ENCODE data around the gene SSR2.
"Not testable (repeated sequence)": the region's sequence is repeated elsewhere in the genome, so short reads cannot be mapped to it uniquely, and the experiment has no call there.

SSR2 gene

DNA sequence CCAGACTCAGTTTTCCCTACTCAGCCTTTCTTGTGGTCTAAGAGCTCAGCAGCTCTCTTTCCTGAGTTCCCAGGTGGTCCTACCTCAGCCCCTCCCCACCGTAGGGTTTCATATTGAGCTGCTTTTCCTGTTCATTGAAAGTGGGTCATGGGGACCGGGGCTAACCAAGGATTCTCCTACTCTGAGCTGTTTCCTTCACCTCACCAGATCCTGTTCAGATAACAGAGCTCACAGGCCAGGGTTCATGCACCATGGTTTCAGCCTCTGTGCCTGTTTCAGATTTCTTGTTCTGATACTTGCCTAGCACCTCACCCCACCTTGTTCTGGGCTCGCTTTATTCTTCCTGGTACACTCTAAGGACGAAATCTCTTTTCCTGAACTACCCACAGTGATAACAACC is 24.3 kb upstream of the SSR2 start:
- DNase-seq: no peak

DNA sequence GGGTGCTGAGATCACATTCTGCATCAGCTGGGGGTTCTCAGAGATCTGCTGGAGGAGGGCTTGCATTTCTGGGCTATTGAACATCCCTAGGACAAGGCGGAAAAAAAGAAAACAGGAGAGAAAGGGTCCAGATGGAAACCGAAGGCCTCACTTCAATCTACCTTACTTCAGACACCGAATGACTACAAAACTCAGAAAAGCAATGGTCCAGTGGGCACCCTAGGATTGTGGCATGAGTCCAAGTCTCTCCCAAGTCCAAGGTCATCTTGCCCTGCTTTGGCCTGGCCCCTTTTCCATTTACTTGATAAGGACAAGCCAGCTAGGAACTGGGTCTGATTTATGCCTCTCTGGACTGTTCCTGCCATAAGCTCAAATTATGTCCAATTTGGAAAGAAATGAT is 22.1 kb upstream of the SSR2 start:
- DNase-seq: no peak

DNA sequence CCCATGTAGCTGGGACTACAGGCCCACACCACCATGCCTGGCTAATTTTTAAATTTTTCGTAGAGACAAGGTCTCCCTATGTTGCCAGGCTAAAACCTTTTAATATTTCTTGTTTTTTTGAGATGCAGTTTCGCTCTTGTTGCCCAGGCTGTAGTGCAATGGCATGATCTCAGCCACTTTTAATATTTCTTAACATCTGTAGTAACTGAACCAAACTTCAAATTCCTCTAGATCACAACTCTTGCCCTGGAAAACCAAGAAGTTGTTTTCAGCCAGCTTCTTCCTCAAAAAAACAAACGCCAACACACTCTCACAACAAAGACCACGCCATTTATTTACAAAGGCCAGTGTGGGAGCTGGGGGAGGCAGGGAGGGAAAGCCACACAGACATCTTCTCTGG is 14.2 kb upstream of the SSR2 start:
- not testable (repeated sequence) for DNase-seq

DNA sequence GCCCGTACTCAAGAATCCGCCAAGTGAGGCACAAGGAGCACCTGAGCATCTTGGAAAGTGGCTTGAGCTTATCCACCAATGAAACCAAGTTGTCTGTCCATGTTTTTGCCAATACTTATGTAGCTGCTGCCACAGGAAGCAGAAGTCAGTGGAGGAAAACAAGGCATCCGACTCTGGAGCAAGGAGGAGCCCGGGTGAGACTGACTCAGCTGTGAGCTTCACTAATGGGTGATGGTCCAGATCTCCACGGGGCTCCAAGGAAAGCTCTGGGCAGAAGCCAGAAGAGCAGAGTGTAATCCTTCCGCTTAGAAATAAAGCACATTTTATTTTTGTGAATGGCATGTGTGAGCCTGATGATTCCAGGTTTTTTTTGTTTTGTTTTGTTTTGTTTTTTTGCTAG is 12.3 kb upstream of the SSR2 start:
- no peak for DNase-seq

DNA sequence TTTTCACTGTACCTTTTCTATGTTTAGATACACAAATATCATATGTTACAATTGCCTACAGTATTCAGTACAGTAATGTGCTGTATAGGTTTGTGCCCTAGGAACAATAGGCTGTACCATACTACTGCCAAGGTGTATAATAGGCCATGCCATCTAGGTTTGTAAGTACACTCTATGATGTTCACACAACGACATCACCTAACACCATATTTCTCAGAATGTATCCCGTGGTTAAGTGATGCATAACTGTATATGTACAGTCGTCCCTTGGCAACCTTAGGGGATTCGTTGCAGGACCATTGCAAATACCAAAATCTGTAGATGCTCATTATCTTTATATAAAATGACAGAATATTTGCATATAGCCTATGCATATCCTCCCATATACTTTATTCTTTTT is 5.8 kb upstream of the SSR2 start:
- DNase-seq: no peak

DNA sequence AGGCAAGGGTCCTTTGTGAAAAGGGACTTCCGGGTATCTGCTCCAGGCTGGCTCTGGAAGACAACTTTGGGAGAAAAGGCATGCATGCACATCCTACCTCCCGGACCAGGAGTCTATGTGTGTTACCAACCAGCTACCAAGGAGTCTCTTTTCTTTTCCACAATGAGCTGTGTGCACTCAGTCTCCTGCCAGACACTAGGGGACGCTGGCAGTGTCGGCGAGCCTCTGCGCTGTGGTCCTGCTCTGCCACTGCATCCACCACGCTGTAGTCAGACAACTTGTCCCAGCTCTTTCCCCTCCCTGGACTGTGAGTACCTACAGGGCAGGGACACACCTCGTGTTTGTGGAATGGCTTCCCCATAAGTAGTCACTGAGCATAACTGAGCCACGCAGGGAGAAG is 5.1 kb upstream of the SSR2 start:
- no peak for DNase-seq

DNA sequence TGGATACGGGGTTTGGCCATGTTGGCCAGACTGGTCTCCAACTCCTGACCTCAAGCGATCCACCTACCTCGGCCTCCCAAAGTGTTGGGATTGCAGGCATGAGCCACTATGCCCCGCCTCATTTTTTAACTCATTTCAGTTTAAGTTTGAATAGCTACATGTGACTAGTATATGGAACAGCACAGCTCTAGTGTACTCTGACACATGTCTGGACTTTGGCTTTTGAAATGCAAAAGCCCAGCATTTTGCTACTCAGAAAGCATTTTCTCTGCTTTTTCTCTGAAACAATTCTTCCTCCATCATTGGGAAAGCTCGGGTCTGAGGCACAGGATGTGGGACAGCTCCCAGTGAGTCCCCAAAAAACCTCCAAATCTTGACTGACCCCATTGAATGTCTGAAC is 4.0 kb upstream of the SSR2 start:
- no peak for DNase-seq

DNA sequence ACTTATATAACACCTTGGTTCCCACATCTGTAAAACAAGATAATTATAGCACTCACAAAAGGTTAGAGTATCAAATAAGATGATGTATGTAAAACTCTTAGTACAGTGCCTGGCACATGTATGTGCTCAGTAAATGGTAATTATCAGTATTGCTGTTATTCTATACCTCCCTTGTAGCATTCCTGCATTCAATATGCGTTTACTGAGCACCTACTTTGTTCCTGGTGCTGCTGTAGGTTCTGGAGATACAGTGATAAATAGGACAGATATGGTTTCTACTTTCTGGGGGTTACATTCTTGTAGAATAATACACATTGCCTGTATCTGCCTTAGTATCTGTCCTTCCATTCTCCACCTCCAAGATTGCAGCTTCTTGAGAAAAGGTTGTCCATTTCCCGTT is 1.2 kb upstream of the SSR2 start:
- DNase-seq: no peak

DNA sequence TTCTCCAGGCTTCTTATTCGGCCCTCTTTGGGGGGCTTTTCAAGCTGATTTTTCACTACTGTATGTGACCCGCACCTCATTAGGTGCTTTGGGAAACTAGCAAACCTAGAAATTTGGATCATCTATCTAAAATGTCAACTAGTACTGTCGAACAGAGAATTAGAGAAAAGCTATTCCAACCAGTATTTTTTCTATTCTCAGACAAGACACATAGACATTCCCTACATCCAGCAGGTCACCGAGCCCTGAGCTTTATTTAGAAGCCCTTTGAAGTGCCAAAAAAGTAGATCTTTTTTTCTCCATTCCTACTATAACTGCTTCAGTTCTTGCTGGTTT is 310 bp upstream of the SSR2 start:
- DNase-seq: no peak

DNA sequence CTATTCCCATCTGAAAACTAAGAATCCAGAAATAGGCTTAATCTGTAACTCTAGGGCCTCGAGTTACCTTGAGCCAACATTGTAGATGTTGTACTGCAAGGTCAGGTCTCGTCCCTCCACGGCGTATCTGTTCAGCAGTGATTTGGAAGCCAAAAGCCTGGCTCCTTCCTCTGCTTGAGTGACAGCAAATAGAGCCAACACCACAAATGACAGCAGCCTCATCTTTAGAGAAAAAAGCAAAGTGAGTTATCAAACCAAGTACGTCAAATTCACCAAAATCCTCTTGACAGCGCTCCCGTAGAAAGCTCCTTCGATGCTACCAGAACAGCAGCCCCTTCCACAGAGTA is 832 bp downstream of the SSR2 start:
- no peak for DNase-seq

DNA sequence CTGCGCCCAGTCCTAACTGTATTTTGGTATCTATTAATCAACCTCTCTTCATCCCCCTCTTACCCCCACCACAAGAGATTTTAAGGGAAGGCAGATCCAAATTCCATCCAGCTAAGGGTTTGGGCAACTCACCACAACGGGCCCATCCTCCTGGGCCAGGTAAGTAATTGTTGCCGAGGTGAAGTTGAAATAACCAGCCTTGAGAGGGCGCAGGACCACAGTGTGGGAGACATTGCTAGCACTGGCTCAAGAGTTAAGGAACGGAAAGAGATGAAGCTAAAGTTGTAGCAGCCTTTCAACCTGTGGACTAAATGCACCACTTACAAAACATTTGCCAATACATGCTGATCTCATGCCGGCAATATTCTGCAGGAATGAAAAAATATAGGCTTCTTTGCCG is 5.9 kb downstream of the SSR2 start:
- DNase-seq: no peak

DNA sequence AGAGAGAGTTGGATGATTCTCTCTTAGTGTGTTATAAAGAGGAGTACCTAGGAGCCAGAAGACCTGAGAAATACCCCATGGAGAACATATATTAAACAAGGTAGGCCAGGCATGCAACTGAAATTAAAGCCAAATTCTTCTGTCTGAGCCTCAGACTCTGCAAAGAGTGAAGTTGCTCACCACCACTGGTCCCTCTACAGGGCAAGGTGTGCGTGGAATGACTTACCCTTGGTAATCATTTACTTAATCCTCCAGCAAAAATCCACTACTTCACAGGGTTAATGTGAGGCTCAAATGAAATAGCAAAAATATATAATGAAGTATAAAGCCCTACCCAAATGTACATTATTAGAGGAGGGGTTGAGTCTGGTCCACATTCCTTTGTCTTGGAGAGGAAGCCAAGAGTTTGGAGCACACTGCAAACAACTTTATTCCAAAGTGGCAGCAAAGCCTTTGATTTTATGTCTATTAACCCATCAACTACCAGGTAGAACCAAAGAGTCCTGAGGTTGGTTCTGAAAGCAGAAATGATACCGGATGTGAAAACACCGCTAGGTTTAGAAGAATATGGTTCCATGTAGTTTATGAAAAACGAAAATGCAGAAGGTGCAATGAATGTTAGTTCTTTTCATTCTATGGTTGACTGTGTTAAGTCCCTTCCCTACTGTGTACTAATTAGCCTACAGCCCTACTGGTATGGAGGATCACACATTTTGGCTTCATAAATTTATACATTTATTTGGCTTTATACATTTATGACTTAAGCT is 8.5 kb downstream of the SSR2 start:
- no peak for DNase-seq

DNA sequence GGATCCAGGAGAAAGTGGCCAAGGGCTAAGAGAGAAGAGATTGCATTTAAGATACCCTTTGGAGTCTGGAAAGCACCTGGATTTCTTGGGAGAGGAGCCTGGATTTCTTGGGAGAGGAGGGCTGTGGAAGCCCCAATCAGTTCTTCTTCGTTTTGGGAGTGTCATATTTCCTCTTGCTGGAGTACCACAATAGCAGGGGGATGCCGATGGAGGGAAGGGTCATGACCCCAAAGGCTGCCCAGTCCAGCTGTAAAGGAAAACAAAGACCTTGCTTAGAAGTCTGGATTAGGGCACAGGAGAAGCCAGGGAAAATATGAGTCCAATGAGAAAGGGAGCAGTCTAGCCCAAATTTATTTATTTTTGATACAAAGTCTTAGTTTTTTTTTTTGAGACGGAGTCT is 11.3 kb downstream of the SSR2 start:
- no peak for DNase-seq

DNA sequence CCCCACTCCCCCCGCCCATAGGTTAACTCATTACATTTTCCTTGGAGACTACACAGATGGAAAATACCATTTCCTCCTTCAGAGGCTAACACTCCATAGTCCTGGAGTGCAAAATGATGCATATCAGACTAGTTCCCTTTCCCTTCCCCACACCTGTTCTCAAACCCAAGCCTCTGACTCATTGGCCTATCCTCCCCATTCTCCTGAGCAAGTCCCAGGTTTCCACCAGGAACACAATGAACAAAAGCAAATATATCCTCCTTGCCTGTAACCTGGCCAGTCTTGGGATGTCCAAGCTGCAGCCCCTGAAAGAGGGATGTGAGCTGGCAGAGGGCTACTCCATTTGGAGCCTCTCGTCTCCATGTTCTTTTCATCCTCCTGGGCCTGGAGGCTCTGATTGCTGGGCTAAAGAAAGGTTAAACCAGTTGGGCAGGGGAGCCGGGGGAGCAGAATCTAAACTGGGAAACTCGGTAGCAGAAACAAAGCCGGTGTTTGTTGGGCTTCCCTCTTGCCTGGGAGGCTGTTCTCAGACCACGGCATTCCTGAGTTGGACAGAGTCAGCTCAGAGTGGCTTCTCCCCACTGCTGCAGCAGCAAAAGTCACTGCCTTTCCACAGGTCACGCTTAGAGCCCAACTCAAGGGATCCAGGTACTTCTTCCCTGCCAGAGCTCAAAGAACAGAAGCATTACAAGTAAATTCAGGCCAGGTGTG is 13.9 kb downstream of the SSR2 start:
- DNase-seq: no peak

DNA sequence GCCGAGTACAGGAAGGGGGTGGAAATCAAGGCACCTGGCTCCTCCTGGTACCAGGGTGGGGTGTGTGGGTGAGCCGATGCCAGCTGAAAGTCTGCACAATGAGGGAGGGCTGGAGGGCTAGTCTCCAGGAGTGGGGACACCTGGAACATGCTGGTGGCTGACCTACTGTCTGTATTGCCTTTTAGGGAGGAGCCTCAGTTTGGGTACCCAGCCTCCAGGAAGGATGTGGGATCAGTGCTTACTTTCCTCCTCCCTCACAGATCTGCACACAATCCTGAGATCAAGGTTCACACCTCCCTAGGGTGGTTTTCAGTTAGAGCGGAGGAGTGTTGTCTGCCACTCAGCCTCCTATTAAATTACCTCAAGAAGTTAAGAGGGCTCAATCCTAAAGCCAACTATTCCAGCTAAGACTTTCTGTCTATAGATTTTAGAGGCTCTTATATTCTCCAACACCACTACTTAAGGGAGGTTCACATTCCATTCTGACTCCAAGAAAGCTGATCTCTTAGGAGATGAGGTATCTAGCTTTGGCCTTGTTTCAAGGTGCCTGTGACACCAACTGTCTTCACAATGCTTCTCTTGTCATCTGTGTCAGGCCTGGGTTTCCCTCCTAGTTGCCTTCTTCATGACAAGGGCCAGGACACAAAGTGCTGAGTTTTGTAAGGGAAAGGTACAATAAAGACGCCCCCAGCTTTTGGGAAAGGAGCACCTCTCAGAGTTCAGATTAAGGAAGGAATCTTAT is 15.7 kb downstream of the SSR2 start:
- DNase-seq: no peak

DNA sequence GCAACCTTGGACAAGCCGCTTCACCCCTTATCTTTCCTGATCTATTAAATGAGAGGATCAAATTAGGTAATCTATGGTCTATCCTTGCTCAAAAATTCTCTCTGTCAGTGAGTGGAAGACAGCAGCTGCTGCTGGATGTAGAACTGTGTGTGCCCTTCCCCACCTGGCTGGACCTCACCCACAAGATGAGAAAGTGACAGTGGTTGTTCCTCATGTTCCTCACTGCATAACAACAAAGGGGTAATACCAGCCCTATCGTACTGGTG is 16.9 kb downstream of the SSR2 start:
- no peak for DNase-seq

DNA sequence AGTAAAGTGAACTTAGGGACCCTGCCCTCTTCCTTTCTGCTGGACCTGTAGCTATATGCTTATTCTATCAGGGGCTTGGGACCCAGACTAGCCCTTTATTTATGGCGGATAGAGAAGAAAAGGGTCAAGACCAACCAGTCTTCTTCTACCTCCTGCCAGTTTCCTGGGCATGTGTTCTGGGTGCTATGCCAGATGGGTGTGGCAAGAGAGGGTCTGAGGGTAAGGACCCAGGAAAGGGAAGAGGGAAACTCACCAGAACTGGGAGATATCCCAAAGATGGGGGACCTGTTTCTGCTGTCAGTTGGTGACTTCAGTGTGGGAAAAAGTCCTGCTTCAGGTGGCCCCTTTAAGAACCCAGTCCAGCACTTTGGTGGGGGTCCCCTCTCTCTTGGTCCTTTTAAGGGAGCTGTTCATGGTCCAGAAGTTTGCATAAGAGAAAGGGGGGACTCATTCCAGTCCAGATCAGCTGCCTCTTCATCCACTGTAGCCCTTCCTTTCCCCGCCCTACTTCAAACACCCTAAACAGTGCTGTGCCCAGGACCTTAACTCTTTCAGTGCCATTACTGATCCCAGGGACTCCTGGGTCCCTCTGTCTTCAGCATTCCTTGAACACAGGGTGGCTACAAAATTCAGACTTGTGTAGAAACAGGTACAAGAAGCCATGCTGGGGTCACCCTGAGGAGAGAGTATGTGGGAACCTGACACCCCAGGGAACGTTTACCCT is 18.4 kb downstream of the SSR2 start:
- DNase-seq: no peak

DNA sequence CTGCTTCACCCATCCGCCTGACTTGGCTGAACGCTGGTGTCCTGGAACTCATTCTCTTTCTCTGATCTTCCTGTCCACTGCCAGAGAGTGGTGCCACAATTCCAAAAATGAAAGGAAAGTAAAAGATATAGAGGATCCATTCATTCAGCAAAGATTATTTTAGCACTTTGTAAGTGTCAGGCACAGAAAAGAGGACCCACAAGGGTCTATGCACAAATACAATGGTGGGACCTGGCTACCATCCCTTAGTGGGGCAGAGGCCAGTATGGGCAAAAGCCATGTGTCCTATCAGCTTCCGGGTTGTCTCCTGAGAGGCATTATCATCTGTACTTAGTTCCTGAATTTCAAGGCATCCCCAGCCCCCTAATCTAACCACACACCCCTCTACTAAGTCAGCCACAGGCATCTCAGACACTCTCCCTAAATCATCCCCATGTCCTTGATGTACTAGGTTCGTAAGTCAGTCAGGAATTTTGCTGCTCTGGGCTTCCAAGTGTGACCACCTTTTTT is 19.0 kb downstream of the SSR2 start:
- no peak for DNase-seq

DNA sequence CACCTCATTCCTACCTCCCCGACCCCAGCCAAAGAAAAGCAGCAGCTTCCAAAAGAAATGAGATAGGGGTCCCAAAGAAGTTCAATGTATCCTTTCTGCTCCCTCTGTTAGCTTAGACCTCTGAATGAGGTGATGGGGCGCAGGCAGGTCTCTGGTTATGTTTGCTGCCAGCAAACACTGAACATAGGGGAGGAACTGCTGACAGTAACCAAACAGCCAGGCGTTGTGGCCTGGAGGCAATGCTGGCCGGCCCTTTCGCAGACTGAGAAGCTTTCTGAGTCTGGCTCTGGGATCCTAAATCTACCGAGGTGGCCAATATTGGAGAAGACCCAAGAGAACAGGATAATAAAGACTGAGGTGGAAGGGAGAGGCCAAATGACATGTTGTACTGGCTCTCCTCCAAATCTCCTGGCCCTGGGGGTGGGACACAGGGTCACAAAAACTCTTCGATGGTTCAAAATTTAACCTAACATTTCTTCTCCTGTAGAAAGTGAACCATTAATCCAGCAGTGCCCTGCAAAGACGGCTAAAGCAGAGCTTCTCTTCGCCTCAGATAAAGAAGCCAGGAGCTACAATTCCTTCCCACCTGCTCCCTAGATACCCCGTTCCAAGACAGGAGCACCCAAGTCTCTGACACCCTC is 19.6 kb downstream of the SSR2 start:
- no peak for DNase-seq

DNA sequence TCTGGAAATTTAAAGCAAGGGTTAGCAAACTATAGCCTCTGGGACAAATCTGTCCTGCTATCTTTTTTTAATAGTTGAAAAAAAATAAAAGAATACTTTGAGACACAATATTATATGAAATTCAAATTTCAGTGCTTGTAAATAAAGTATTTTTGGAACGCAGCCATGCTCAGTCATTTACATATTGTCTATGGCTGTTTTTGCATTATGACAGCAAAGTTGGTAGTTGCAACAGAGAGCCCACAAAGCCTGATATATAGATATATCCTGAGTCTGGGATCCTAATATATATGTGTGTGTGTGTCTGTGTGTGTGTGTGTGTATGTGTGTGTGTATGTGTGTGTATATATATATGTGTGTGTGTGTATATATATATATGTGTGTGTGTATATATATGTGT is 20.8 kb downstream of the SSR2 start:
- no peak for DNase-seq

DNA sequence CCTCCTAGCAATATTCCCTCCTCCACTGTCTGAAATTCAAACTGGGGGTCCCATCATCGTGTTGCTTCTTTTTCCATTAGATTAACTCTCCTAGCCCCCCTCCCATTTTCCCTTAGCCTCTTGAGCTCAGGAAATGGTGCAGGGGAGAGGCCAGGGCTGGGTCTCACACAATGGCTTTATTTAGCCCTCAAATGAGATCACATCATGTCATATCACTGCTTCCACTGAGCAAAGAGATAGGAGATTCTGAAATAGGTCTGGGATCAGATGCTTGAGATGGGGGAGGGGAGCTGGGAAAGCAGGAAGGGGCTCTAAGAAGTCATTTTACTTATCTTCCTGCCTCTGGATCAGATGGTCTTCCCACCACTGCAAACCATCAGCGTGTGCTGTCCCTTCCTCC is 24.6 kb downstream of the SSR2 start:
- DNase-seq: no peak

DNA sequence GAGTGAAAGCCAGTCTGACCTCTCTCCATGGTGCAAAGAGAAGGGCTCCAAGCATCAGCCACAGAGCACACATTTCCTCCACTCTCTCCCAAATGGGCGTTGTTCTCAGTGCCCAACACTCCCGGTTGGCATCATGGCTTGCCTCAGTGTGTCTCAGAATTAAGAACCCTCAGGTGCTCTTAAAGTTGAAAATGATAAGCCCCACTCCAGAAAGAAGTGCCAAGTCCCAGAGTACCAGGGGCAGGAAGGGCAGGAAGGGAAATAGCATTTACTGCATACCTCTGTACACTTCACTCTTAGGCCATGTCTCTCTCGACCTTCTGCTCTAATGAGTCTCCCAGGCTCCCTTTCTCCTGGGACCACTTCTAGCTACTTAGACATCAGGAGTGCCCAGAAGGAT is 27.2 kb downstream of the SSR2 start:
- DNase-seq: no peak

DNA sequence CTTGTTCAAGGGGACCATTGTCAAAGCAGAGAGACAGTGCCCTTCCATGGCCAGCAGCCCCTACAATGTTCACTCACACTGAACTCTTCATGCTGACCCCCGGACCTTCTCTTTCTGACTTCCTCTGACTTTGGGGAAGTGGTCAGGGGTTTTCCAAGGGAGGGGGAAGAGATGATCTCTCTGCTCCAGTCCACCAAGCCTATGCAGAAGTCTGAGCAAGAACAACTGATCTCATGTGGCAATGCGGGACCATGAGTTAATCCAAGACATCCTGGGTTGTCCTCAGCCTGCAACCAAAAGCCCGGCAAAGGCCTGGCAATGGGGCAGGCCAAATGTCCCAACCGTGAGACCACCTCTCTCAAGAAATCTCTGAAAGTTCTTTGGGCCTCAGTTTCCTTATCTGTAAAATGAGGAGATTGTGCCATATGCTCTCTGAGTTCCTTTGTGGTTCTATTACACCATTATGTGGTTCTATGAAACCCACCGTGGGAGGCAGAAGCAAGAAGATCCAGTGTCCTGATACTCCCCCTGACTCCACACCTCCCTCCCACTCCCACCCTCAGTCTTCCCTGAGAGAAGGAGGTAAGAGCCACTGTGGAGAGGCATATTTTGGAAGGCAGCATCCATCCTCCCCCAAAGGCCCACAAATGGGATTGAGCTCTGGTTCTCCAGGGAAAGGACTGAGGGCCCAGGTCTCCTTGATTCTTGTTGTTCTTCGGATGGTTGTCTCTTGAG is 30.6 kb downstream of the SSR2 start:
- DNase-seq: no peak

Data from NCI-H2081 treated with DMSO at 0.1 percent for 48 hours (cell line).